KG1 (cell line): ENCODE measurements around the gene FOXO6.

Experiments
- DNase-seq: peaks from one replicate; lab custom pipeline; 2025; lab: John Stamatoyannopoulos, UW

Gene FOXO6

DNA sequence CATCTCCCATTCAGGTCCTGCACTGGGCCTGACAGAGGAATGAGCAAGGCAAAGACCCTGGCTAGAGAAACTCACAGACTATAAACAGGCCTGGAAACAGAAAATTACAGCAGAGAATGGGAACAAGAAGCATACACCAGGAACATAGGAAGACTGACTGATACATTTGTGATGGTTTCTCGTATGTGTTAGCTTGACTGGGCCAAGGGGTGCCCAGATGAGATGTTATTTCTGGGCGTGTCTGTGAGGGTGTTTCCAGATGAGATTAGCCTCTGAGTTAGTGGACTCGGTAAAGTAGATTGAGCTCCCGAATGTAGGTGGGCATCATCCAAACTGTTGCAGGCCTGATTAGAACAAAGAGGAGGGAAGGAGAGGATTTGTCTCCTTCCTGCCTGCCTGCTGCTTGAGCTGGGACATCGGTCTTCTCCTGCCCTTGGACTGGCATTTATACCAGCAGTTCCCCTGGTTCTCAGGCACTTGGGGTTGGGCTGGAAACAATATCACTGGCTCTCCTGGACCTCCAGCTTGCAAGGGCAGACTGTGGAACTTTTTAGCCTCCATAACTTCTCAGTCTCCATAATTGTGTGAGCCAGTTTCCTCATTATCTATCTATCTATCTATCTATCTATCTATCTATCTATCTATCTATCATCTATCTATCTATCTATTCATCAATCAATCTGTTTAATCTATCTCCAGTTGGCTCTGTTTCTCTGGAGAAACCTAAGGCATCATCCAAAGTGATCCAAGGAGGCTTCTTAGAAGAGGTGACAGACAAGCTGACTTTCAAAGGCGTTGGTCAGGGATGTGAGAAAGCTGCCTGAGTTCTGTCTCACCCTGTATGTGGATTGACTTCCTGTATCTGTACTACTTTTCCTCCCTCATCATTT is 9.7 kb upstream of the FOXO6 start:
- no peak for DNase-seq

DNA sequence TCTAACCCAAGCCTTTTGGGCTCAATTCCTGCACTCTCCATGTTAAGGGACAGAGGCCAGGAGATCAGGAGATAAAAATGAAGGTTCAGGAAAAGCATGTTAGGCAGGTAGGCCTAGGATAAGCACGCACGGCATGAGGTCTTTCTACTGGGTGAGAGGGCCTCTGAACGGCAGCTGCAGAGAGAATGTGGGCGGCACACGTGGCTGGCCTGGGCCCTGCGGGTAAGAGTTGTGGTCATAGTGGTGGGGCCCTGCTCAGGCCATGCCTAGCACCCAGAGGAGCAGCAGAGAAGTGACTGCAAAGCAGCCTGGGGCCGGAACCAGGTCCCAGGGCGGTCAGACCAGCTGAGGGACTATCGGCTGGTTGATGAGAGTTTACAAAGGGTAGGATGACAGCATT is 7.5 kb upstream of the FOXO6 start:
- no peak for DNase-seq

DNA sequence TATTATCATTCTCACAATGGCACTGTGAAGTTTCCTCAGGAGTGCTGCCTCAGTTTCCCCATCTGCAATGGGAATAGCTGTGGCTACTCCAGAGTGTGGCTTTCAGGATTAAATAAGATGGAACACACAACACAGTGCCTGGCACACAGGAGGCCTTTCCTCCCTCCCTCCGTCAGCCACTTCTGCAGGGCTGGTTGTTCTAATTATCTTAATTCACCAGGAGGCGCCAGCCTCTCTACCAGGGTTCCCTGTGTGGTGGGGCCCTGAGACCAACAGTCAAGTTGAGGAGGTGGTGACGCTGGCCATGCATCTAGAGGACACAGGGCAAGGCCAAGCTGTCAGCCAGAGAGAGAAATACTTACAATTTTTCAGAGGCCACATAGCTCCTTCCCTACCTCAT is 6.3 kb upstream of the FOXO6 start:
- DNase-seq: no peak

DNA sequence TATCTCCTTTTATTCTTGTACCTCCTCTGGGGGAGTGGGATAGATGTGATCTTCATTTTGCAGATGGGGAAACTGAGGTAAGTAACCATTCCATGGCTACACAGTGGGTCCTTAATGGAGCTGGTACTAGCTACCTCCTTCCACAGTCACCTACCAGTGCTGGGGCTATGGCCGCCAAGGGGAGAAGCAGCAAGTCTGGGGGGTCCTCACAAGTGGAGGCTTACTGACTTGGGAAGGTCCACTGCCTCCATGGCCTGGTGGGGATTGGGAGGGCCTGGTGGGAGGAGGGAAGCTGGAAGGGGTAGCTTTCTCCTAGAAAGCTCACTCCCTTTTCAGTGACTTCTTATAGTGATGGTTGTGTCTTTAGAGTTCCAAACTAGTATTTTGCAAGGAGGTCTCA is 5.9 kb upstream of the FOXO6 start:
- no peak for DNase-seq

DNA sequence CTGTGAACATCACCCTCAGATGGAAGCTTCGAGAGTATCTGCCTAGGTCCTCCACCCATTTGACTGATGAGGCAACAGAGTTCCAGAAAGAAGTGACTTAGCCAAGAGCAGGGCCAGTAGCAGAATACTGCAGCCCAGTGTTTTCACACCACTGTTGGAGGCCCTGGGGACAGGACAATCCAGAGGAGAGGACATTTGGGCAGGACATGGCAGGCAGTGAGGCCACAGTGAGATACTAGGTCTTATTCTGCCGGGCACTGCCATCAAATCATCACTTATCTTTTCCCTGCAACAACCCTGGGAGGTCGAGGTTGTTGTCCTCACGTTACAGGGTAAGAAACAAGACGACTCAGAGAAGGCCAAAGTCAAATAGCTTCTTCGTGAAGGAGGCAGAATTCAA is 5.5 kb upstream of the FOXO6 start:
- DNase-seq: no peak

DNA sequence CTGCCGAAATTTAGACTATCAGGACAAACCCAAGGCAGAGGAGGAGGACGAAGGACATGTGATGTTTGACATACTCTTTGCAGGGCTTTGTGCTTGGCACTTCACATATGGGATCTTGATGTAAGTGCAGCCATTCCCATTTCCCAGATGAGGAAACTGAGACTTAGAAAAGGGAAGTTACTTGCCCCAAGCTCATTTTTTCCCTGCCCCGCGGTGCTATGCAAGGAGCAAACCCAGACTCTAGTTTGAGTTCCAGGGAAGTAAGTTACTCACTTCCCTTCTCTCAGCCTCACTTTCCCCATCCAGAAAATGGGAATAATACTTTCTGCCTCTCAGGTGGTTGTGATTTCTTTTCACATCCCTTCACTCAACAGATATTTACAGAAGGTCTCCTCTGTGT is 4.5 kb upstream of the FOXO6 start:
- no peak for DNase-seq

DNA sequence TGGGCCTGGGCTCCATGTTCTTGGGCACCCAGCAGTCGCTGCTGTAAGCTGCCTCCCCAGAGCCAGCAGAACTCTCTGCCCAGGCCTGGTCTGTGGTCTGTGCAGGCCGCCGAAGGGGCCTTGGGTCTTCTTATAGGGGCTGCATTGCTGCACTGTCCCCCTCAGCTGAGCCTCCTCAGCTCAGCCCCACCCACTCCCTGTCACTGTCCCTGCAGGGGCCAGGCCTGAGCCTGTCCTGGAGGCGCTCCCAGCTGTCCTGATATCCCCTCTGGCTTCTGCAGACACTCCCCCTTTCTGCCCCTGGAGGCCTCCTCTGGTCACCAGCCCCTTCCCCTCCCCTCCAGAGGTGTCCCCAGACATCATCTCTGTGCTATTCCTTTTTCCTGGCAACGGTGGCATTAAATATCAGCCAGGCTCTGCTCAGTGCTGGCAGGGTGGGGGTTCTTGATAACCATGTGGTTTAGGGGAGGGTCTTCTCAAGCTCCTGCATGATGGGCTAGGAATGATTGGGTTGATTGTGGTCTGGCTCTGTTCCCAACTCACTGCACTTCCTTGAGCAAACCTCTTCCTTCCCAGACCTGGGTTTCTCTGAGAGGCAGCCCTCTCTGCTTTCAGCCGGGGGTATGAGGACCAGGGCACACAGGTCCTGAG is 3.7 kb upstream of the FOXO6 start:
- DNase-seq: no peak

DNA sequence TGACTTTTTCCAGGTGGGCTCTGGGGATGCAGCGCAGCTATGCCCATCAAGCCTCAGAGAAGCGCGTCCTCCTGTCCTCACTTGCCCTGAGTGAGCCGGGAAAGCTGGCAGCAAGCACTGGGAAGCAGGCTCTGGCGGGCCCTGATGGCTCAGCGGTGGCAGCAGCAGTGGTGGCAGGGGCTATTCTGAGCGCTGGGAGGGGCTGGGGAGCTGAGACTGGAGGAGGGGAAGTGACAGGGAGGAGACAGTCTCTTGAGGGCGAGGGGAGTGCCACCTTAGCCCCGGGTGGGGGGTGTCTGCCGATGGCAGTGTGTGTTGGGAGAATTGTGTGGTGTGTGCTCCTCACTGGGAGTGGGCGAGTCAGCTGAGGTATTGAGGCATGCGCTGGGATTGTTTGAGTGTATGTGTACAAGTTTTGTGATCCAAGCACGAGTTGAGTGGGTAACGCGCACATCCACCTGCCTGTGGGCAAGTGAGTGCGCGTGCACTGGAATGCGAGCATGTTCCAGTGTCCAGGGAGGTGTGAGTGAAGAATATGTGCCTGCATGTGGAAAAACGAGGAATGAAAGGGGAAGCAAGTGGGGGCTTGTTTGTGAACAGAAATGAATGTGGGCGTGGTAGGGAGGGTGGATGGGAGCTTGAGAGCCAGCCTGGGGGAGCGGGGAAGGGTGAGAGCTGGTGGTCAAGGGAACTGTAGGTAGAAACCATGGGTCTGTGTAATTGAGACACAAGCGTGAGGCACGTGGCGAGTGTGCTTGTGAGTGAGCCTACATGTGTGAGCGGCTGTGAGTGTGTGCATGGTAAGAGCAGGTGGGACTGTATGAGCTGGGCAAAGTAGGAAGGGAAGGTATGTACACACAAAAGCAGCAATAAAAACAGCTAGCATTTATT is 2.9 kb upstream of the FOXO6 start:
- no peak for DNase-seq

DNA sequence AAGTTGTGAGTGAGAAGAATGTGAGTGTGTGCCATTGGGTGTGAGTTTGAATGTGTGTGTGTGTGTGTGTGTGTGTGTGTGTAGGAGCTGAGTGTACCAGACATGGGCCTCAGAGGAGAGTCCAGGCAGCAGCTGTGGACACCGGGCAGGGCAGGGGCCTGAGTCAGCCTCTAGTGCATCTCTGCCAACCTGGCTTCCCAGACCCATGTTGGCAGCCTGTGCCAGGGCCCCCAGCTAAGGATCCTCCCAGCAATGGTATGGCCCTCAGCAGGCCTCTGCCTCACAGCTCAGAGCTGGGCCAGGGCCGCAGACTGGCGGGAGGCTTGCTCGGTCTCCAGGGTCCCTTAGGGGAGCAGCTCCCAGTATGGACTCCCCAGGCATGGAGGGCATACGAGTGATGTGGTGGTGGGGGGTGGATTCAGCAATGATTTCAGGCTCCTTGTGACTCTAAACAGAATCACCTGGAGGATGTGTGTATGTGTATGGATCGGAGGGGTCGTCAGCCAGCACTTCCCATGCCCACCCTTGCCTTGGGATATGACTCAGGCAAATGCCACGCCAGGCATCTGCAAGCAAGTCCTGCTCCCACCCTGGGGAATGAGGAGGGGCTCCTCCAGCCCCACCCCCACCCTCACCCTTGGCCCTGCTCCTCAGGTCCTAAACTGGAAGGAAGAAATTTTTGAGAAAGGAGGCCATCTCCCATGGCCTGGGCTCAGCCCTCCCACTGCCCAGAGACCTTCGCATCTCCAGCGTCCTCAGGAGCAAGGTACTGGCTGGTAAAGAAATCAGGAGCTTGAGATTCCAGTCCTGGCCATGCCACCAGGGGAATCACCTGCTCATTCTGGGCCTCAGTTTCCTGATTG is 1.8 kb upstream of the FOXO6 start:
- DNase-seq: no peak

DNA sequence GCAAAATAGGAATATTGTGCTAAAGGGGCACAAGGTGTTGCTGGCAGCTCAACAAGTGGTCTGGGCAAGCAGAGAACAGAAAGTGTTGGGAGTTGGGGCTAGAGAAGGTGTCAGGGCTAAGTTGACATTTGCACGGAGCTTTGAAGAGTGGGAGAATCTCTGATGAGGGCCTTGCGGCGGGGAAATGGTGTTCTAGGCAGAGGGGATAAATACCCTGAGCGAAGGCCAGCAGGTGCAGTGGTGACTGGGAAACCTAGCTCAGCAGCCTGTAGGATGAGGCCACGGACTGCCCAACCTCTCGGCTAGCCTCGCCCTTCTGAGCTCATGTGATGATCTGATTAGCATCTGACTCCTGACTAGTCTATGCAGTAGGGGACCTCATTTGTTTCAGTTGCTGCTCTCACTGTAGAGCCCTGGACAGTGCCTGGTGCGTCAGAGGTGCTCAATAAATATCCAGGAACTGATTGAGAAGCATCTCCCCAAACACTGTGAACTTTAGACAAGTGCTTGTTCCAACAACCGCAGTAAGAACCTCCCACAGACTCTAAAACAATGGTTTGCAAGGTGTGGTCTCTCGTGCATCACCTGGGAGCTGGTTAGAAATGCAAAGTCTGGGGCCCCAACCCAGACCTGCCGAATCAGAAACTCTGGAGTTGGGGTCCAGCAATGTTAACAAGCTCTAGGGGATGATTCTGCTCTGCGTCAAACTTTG is 1.0 kb upstream of the FOXO6 start:
- no peak for DNase-seq

DNA sequence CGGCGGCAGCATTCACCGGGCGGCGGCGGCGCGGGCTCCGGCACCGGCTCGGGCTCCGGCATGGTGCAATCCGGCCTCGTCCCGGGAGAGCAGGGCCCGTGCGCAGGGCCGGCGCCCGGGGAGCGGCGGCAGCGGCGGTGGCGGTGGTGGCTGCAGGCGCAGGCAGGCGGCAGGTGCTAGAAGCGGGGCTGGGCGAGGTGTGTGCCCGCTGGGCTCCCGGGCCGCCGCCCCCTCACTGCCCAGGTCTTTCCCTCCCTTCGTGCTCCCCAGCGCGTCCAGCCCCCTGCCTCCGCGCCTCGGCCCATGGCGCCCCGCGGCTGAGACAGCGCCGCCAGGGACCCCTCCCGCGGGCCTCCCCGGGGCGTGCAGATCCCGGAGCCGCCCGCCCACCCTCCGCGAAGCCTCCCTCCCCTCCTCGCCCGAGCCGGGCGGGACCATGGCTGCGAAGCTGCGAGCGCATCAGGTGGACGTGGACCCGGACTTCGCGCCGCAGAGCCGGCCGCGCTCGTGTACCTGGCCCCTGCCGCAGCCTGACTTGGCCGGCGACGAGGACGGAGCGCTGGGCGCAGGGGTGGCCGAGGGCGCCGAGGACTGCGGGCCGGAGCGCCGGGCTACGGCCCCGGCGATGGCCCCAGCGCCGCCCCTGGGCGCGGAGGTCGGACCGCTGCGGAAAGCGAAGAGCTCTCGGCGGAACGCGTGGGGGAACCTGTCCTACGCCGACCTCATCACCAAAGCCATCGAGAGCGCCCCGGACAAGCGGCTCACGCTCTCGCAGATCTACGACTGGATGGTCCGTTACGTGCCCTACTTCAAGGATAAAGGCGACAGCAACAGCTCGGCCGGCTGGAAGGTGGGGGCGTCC is 492 bp downstream of the FOXO6 start:
- no peak for DNase-seq

DNA sequence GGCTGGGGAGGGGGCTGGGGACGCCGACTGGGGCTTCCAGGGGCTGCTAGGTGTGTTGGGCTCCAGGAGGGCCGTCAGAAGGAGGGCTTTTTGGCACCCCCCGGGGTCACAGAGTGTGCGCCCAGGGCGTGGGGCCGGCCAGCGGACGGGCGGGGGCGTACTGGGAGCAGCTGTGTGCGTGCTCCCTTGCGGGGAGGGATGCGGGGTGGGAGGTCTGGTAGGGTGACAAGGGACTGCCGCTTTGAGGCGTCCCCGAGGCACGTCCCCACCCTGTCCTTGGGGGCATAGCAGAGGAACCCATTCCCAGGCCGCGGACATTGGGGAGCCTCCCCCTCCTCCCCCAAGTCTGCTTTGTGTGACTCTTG is 1.1 kb downstream of the FOXO6 start:
- DNase-seq: no peak

DNA sequence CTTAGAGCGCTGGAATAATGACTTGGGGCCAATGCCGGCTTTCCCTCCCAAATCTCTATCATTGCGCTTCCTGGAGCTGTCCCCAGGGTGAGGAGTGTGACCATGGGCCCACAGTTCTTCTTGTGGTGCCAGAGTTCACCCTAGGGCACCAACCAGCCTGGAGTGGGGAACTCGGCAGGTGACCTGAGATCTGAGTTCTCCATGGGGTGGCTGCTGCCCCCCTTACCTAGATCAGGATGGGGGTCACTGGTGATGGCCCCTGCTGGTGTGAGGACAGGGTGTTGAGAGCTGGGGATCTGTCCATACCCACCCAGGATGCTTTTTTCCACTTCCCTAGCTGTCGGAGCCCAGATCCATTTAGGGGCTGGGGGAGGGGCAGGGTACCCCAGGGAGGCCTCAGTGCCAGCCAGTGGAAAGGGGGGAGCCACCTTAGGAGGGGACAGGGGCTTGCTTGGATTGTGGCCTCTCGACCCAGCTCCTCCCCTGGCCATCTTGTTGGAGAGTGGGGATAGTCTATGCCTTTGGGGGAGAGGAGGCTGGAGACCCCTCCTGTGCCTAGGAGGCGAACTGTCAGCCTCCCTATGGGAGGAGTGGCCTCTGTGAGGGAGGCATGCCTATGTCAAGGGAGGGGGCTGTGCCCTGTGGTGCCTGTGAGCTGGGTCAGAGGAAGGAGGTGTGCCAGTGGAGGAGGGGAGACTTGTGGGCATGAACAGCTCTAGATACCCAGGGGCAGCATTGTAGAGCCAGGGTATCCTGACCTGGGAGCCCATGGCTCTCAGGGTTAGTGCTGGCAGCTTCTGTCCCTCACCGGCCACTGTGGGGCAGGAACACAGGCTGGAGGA is 1.7 kb downstream of the FOXO6 start:
- no peak for DNase-seq

DNA sequence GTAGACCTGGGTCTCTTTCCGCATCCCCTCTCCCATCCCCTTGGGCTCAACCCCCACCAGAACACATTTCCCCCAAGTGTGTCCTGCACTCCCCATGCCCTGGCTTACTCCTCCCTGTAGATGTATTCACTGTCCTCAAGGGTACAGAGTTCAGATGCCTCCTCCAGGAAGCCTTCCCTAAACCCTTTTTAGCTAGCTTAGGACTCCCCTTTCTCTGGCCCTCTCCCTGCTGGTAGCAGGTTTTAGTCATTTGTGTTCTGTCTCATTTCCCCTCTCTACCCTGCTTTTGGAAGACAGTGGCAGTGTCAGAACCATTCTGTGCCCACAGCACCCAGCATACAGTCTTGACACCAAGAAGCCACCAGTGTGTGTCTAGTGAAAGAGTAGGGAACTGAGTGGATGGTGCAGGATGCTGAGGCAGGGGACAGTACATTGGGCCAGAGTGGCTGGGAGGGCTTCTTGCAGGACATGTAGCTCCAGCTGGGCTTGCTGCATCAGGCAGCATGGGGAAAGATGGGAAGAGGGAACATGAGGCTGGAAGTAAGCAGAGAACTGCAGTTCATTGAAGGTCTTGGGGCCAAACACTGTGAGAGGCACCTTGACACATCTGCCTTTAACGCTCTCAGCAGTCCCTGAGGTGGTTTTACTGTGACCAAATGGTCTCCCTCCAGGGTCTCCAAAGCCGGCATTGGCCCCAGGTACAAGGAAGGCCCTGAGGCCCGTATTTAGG is 2.5 kb downstream of the FOXO6 start:
- no peak for DNase-seq

DNA sequence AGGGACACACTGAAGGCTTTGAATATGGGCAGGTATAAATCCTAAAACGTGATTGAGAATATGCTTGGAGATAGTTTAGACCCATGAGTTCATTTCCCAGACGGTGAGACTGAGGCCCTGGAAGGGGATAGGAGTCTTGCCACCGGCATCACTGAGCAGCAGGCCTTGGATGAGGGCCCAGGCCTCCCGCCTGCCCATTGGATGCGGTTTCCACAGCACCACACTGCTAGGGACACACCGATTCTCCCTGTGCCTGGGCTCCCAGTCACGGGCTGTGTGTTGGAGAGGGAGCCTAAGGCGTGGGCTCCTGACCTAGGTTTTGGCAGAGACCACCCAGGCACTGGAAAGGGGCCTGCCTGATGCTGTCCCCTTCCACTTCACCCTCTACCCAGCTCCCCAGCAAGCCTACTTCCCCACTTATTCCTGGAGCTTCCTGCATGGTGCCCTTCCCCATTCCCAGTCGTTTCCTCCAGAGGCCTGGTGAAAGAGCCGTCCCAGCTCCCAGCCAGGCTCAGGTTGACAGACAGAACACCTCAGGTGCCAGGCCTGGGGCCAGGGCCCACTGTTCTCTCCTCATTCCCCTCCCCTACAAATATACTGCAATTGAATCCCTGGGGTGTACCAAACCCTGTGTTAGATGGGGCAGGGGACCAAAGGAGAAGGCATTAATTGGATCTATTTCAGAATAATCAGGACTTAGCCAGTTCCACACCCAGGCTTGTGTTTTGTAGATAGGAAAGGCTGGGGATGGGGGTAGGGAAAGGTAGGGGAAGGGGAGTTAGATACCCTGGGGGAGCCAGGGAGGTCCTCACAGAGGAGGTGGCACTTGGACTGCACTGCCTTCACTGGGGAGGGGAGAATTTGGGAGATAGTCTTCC is 3.4 kb downstream of the FOXO6 start:
- no peak for DNase-seq

DNA sequence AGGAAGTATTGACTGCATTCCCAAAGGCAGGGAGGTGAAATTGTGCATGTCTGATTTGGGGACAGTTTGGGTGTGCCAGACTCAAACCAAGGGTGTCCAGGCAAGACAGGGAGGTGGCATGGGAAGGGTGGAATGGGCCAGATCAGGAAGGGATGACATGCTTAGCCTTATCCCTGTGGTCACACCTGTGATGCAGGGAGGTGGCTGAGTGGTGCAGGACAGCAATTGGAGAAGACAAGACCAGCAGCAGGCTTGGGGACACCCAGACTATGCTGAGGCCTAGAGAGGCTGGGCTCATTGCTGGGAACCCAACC is 4.0 kb downstream of the FOXO6 start:
- no peak for DNase-seq

DNA sequence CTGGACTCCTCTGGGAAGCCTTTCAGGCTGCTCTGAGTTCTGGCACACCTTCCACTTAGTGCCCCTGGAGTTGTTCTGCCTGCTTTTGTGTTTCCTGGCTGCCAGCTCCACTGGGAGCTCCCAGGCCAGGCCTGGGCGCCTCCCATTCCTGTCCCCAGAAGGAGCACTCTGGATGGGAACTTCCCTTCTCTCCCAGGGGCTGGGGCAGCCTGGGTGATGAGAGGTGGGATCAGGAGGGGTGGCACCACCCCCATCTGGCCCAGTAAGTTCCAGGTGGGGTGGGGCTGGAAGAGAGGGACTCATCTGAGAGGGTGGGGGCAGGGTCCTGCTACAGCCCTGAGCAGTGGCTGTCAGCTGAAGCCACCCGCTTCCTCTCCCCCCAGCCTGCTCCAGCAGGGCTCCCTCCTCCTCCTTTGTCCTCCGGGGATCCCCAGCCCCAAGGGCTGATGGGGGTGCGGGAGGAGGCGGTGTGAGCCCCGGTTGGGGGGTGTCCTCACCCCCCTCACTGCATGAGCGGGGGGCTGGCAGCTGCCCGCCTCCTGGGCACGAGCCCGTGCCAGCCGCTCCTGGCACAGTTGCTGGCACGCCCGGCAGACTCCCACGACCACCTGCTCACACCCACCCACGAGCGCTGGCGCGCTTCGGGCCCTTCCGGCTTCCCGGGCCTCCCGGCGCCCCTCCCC is 4.7 kb downstream of the FOXO6 start:
- no peak for DNase-seq
